GM12878 (cell line): ENCODE data around the gene ZDHHC11B.
"Not testable (repeated sequence)": the region's sequence is repeated elsewhere in the genome, so short reads cannot be mapped to it uniquely, and the experiment has no call there.

Experiments used
- CTCF ChIP-seq, 3 experiments: IDR thresholded peaks in 2 of 3; conservative IDR thresholded peaks in 1 of 3; 2 replicates each; pipeline ENCODE4 v1.5.1; 2011; ENCODE audit warnings: low read depth in 3 of 3, low read length in 3 of 3, mild to moderate bottlenecking in 3 of 3, control low read depth in 2 of 3, moderate library complexity in 2 of 3, inconsistent platforms in 1 of 3, mixed read lengths in 1 of 3; ENCODE audit not compliant: control insufficient read depth in 2 of 3, insufficient read depth in 1 of 3; ENCODE audit errors: extremely low read depth in 1 of 3
- HDGF ChIP-seq: fragments of 450-650 bp; IDR thresholded peaks from 2 replicates; pipeline ENCODE4 v1.6.1; 2016; ENCODE audit warnings: antibody characterized with exemption
- RAD21 ChIP-seq: IDR thresholded peaks from 2 replicates; pipeline ENCODE4 v1.6.1; 2011; ENCODE audit warnings: mild to moderate bottlenecking, low read depth, low read length, moderate library complexity; ENCODE audit not compliant: insufficient read depth
- USF2 ChIP-seq: IDR thresholded peaks from 2 replicates; pipeline ENCODE4 v1.6.1; 2011; ENCODE audit warnings: low read depth, low read length, improper control_type of control experiment, borderline replicate concordance

- not testable (repeated sequence) for TF ChIP-seq RAD21; CTCF (IDR thresholded peaks at IDR 0.05 in 2 of 3, conservative IDR thresholded peaks at IDR 0.05 in 1 of 3; ENCODE audit: control insufficient read depth in 2 of 3, extremely low read depth in 1 of 3, insufficient read depth in 1 of 3, low read depth in 3 of 3, low read length in 3 of 3); HDGF; USF2
Measured at GRCh38 chr5:774854-775505, 9.5 kb downstream of the ZDHHC11B start.
